ENCODE results near the gene PACSIN2. TPM values are rescaled to one million over a fixed set of nuclear protein-coding genes. Genes with fewer than 3 reads are reported as not detected.
"Not testable (repeated sequence)": the region's sequence is repeated elsewhere in the genome, so short reads cannot be mapped to it uniquely, and the experiment has no call there.

PACSIN2 gene
- total RNA-seq, 1 donor from 2014 or later: 24.5 TPM

GRCh38 chr22:42931421-42932196 is 83.3 kb downstream of the PACSIN2 start:
- DNase-seq (ENCODE audit: low spot score in 2 of 2) (no peak), FAIRE-seq (no peak)

GRCh38 chr22:42930810-42931420 is 84.0 kb downstream of the PACSIN2 start:
- DNase-seq (ENCODE audit: low spot score in 2 of 2) (no peak), FAIRE-seq (no peak)

- no peak for FAIRE-seq
These were observed 85.2 kb downstream of the PACSIN2 start for GRCh38 chr22:42929838-42930155.

DNA sequence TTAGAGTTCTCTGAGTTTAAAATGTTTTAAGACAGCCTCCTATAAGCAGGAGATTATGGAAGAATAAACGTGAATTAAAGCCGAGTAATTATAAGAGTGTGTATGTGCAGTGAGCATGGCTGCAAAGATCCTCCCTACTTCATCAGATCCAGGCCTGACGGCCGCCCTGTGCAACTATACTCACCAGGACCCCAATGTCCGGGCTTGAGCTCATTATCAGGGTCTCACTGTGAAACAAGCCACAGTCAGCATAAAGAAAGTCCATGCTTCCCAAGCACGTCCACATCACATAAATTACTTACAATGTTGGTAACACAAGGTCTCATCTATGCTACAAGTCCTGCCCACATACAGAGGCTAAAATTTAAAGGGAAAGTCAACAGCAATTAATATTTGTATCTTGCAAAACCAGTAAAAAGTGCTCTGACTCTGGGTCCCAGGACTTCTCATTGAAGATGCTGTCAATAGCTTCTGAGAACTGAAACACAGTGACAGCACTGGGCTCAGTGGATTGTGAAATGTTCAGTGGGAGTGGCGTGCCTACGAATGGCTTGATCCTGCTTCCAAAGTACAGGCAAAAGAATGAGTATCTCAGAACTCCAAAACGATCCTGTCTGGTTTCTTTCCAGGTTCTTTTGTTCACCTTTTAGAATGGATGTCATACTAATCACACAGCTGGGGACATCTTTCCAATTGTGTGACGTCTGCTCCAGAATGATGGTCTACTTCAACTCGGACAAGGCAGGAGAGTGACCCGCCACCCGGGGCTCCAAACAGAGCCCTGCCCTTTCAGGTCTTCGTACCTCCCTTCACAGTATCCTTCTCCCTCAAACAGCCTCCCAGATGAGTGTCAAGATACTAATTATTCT is 85.7 kb downstream of the PACSIN2 start:
- FAIRE-seq (no peak), DNase-seq (ENCODE audit: low spot score in 2 of 2) (no peak)

More at GRCh38 chr22:42929838-42930155, 85.2 kb downstream of the PACSIN2 start:
- DNase-seq (ENCODE audit: low spot score in 2 of 2): no peak

GRCh38 chr22:42927966-42928365 is 87.0 kb downstream of the PACSIN2 start:
- DNase-seq (ENCODE audit: low spot score in 2 of 2): no peak
- no peak for FAIRE-seq

DNA sequence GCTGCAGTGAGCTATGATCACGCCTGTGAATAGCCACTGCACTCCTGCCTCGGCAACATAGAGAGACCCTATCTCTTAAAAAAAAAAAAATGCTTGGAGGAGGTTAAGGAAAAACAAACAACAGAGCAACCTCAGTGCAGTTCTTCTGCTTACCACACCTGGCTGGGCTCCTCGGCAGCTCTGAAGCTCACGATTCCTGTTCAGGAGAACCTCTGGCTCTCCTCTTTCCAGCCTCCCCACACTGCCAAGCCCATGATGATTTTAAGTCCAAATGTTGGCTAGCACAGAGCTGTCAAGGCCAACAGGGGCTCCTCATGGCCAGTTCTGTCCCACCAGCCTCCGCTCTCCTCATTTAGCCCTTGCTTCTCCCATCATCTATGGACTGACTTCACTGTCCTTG is 88.2 kb downstream of the PACSIN2 start:
- DNase-seq (ENCODE audit: low spot score in 2 of 2) (no peak), FAIRE-seq (no peak)

GRCh38 chr22:42926104-42926503 is 88.8 kb downstream of the PACSIN2 start:
- DNase-seq (ENCODE audit: low spot score in 2 of 2) (no peak), FAIRE-seq (no peak)

DNA sequence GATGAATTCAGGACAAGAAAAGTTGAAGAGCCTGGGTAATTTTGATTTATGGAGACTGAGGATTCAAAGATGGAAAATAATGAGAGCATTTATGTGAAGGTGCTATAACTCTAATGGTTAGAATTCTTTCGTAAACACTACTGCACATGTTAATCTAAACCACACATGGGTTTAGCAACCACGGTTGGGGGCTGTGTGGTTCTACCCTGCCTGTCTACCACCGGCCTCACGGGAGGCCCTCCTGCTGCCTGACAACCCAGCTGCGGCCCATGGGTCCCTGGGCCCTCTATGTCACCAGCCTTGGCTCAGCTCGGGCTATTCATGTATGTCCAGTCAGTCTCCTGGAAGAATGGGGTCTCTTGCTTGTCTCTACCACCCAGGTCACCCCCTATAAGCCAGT is 89.4 kb downstream of the PACSIN2 start:
- no peak for DNase-seq (ENCODE audit: low spot score in 2 of 2)
- no peak for FAIRE-seq

- not testable (repeated sequence) for DNase-seq (ENCODE audit: low spot score in 2 of 2); FAIRE-seq
These were observed 89.9 kb downstream of the PACSIN2 start for GRCh38 chr22:42925031-42925430.

GRCh38 chr22:42924436-42924835 is 90.5 kb downstream of the PACSIN2 start:
- FAIRE-seq: no peak
- no peak for DNase-seq (ENCODE audit: low spot score in 2 of 2)

- DNase-seq (ENCODE audit: low spot score in 2 of 2): no peak
- FAIRE-seq: no peak
These were observed 92.4 kb downstream of the PACSIN2 start for GRCh38 chr22:42922374-42923191.

- DNase-seq (ENCODE audit: low spot score in 2 of 2): no peak
- no peak for FAIRE-seq
These were observed 94.7 kb downstream of the PACSIN2 start for GRCh38 chr22:42920101-42920820.

GRCh38 chr22:42919199-42919598 is 95.8 kb downstream of the PACSIN2 start:
- DNase-seq (ENCODE audit: low spot score in 2 of 2) (no peak), FAIRE-seq (no peak)

- FAIRE-seq: no peak
- DNase-seq (ENCODE audit: low spot score in 2 of 2): no peak
These were observed 96.4 kb downstream of the PACSIN2 start for GRCh38 chr22:42918500-42918899.

DNA sequence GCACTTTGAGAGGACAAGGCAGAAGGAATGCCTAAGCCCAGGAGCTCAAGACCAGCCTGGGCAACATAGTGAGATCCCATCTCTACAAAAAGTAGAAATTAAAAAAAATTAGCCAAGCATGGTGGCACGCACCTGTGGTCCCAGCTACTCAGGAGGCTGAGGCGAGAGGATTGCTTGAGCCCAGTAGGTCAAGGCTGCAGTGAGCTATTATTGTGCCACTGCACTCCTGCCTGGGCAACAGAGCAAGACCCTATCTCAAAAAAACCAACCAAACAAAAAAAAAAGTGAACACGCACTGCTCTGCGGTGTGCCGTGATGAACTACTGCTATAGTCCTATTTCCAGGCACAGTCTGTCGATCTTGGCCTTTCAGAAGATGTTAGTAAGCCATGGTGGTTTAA is 97.6 kb downstream of the PACSIN2 start:
- DNase-seq (ENCODE audit: low spot score in 2 of 2); FAIRE-seq: not testable (repeated sequence)

- DNase-seq (ENCODE audit: low spot score in 2 of 2): no peak
- FAIRE-seq: no peak
These were observed 98.8 kb downstream of the PACSIN2 start for GRCh38 chr22:42915980-42916765.

- DNase-seq (ENCODE audit: low spot score in 2 of 2): no peak
- FAIRE-seq: no peak
These were observed 100.4 kb downstream of the PACSIN2 start for GRCh38 chr22:42914511-42915076.

GRCh38 chr22:42913874-42914510 is 101.0 kb downstream of the PACSIN2 start:
- FAIRE-seq: no peak

More at GRCh38 chr22:42913874-42914510, 101.0 kb downstream of the PACSIN2 start:
- no peak for DNase-seq (ENCODE audit: low spot score in 2 of 2)

Data from frontal cortex (tissue), 4 donors.